Colonic mucosa (tissue), 4 donors: ENCODE results near the gene TRNP1. TPM values are rescaled to one million over a fixed set of nuclear protein-coding genes. Genes with fewer than 3 reads are reported as not detected.
A peak's percentile ranks its signal among the peaks of the same experiment; 100 is the strongest.

Source experiments
- DNase-seq: peaks from one replicate; pipeline ENCODE4 v3.0.0-alpha.2; 2020
- H3K27ac ChIP-seq: fragments of 200-600 bp; one replicate; pipeline ENCODE4 v1.8.0; 2021
- H3K27me3 ChIP-seq: fragments of 200-600 bp; one replicate; pipeline ENCODE4 v1.8.0; 2021
- H3K36me3 ChIP-seq: fragments of 200-600 bp; one replicate; pipeline ENCODE4 v1.8.0; 2021
- H3K4me1 ChIP-seq: fragments of 200-600 bp; one replicate; pipeline ENCODE4 v1.8.0; 2021; ENCODE audit warnings: mild to moderate bottlenecking
- H3K4me3 ChIP-seq: fragments of 200-600 bp; one replicate; pipeline ENCODE4 v1.8.0; 2021
- H3K9ac ChIP-seq, 2 donors: one replicate each; pipeline ENCODE4 v1.7.0; 2013; ENCODE audit warnings: control low read depth in 2 of 2, low read depth in 2 of 2, low read length in 2 of 2
- H3K9me3 ChIP-seq: fragments of 200-600 bp; one replicate; pipeline ENCODE4 v1.8.0; 2021
- intact Hi-C: fragments of 100-400 bp; cut with DNase I; formaldehyde crosslinking; loops from one replicate; pipeline ENCODE4 v1.14.1; 2022
- total RNA-seq, 2 donors: library from RNA; stranded (reverse); fragmentation: NEBNext Ultra II Directional in 1 of 2; extraction: Animal tissue kit (Norgen Biotek cat#: 25700) in 1 of 2; gene quantifications; one replicate each; pipeline ENCODE4 v1.2.1, GENCODE V29; 2021
- TF ChIP-seq, protein P1 (sequence below): fragments of 200-600 bp; IDR thresholded peaks from one replicate; pipeline ENCODE4 v1.8.0; 2022; ENCODE audit warnings: antibody characterized with exemption, mild to moderate bottlenecking
- donor health status: healthy.
- donor health status: DM: no; HTN: no; CAD: no.
- donor health status: DM: no; HTN: no; CAD: no.

Gene TRNP1
- total RNA-seq, 2 donors from 2014 or later: 2.5 to 2.7 TPM

DNA sequence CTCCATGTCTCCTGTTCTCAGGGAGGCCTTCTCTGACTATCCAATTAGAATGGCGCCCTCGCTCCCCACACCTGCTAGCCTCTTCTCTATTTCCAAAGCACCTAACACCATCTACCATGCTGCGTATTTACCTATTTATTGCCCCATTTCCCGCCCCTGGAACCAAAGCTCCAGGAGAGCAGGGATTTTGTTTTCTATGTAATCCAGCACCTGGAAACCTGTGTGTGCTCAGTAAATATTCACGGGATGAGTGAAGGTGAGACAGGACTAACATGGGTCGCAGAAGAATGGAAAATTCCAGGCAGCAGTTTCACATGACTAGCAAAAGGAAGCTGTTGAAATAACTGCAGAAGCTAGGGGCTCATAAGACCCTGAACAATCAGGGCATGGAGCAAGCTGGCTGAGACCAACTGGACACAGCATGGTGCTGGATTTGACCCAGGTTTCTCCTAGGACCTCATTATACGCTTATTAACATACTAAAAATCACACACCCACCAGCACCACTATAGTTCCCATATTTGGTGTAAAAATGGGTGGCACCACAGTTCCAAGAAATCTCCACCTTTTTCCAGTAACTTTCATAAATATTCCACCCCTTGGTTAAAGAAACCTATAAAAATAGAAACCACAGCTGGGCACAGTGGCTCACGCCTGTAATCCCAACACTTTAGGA is 34.2 kb downstream of the TRNP1 start:
- TF ChIP-seq, protein P1, sequence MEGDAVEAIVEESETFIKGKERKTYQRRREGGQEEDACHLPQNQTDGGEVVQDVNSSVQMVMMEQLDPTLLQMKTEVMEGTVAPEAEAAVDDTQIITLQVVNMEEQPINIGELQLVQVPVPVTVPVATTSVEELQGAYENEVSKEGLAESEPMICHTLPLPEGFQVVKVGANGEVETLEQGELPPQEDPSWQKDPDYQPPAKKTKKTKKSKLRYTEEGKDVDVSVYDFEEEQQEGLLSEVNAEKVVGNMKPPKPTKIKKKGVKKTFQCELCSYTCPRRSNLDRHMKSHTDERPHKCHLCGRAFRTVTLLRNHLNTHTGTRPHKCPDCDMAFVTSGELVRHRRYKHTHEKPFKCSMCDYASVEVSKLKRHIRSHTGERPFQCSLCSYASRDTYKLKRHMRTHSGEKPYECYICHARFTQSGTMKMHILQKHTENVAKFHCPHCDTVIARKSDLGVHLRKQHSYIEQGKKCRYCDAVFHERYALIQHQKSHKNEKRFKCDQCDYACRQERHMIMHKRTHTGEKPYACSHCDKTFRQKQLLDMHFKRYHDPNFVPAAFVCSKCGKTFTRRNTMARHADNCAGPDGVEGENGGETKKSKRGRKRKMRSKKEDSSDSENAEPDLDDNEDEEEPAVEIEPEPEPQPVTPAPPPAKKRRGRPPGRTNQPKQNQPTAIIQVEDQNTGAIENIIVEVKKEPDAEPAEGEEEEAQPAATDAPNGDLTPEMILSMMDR: no peak
- H3K4me1 ChIP-seq: peaks cover 4% of the 10 kb centered on the region
- no peak overlapping the region for H3K9ac ChIP-seq
- no peaks in the 10 kb centered on the region for H3K27me3 ChIP-seq
- H3K27ac ChIP-seq: peak overlapping the region; percentile 47
- intact Hi-C loops: no loop called here
- no peak for DNase-seq
- H3K9me3 ChIP-seq: no peaks in the 10 kb centered on the region
- no peaks in the 10 kb centered on the region for H3K36me3 ChIP-seq
- no peak overlapping the region for H3K4me3 ChIP-seq

DNA sequence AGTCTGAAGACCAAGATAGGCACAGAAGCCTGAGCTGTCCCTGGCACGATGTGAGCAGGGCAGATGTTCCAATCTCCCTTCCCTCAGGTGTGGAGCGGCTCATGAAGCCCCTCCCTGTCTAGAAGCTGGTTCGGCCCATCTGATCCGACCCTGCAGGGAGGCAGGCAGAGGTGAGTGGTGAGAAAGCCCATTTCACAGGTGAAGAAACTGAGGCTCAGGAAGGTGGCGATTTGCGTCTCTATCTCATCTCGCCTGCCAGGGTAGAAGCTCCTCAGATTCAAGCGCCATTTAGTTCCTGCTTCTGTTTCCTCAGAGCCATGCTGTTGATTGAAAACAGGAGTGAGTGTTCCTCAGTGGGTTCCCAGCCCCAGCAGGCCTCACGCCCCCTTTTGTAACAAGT is 36.0 kb downstream of the TRNP1 start:
- H3K4me1 ChIP-seq: peaks cover 4% of the 10 kb centered on the region
- H3K9me3 ChIP-seq: no peaks in the 10 kb centered on the region
- H3K27me3 ChIP-seq: no peaks in the 10 kb centered on the region
- H3K4me3 ChIP-seq: no peak overlapping the region
- TF ChIP-seq, protein P1: no peak
- no peaks in the 10 kb centered on the region for H3K36me3 ChIP-seq
- intact Hi-C loops: no loop called here
- H3K27ac ChIP-seq: no peak overlapping the region
- no peak overlapping the region for H3K9ac ChIP-seq
- DNase-seq: no peak

DNA sequence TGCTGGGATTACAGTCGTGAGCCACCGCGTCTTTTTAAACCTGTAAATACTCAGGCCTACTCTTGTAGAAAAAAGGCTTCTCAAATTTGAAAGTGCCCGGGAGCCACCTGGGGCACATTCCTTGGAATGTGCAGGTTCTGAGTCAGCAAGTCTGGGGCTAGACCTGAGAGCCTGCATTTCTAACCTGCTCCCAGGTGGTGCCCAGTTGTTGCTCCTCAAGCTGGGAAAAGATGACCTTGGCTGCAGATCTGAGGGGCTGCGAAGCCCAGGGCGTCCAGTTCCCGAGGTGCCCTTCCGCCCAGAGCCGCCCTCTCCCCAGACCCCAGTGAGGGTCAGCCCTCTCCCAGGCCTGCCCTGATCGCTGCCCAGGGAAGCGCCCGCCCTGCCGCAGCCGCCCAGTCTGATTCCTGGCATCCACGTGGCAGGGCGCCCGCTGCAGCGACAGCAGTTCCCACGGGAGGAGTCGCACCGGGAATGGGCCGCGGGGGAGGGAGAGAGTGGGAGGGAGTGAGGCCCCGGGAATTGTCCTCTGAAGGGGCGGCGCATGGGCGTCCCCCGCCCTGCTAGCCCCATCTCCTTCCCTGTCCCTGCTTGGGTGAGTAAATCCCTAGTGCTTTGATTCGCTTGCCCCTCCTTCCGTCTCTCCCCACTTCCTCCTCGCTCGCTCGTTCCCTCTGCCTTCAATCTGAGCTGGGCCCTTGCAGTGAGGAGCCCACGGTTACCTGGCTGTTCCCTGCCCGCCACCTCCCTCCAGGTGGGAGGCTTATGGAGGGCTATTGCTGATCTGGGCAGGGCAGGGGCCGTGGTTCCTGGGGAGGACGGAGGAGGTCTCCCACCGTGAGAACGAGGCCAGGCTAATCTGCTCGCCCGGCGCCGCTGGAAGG is 38.0 kb downstream of the TRNP1 start:
- Histone ChIP-seq H3K36me3 (no peaks in the 10 kb centered on the region), H3K27me3 (no peaks in the 10 kb centered on the region), H3K4me3 (peak overlapping the region; percentile 8), H3K27ac (peak overlapping the region; percentile 62), H3K9me3 (no peaks in the 10 kb centered on the region), H3K9ac (peak overlapping the region; percentile 61 to 79), H3K4me1 (peaks cover 4% of the 10 kb centered on the region)
- peak; percentile 89 for DNase-seq
- intact Hi-C loops: no loop called here
- TF ChIP-seq, protein P1: no peak

DNA sequence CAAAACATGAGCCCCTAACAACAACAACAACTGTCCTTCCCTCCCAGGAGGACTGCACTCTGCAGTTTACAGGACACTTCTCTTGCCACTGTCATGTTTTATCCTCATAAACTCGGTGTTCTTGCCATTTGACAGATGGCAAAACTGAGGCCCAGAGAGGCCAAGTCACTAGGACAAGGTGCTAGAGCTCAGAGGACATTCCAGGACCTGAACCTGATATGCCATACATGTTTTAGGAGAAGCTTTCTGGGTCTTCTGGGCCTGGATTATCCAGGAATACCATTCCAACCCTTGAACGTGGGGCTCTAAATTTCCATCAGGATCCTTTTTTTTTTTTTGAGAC is 38.6 kb downstream of the TRNP1 start:
- TF ChIP-seq, protein P1: no peak
- peak overlapping the region; percentile 61 to 79 for H3K9ac ChIP-seq
- peak overlapping the region; percentile 8 for H3K4me3 ChIP-seq
- intact Hi-C loops: no loop called here
- peaks cover 4% of the 10 kb centered on the region for H3K4me1 ChIP-seq
- no peaks in the 10 kb centered on the region for H3K36me3 ChIP-seq
- no peaks in the 10 kb centered on the region for H3K27me3 ChIP-seq
- DNase-seq: no peak
- no peaks in the 10 kb centered on the region for H3K9me3 ChIP-seq
- peak overlapping the region; percentile 62 for H3K27ac ChIP-seq

DNA sequence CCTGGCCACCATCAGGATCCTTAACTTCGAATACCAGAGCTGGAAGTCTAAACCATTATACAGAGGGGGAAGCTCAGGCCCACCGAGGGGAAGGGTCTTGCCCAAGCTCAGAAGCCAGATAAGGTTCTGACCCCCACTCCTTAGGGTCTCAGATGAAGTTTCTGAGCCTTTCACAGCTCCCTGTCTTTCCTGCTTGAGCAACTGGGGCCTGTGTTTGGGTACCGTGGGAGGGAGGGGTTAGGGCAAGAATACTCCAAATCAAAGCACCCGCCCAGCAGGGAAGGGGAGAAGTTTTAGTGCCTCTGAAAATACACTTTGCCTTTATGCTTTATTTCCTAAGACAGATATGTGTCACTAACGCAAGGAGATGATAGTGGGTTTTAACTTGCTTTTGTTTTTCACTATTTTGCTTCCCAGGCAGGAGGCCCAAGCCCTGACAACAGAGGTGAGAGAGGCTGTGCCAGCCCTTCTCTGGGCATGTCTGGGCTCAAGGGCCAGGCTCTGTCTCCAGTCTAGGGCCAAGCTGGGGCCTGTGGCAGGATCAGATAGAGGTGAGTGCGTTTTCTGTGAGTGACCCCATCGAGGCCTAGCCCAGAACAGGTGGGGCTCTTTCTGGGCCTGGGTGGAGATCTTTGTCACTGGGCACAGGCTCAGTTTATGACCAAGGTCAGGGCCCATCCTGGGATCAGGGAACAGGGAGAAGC is 39.7 kb downstream of the TRNP1 start:
- H3K27ac ChIP-seq: peak overlapping the region; percentile 62

More for the DNA sequence above, 39.7 kb downstream of the TRNP1 start:
- TF ChIP-seq, protein P1: no peak
- Histone ChIP-seq H3K27me3 (no peaks in the 10 kb centered on the region), H3K9me3 (no peaks in the 10 kb centered on the region), H3K4me1 (peaks cover 4% of the 10 kb centered on the region), H3K4me3 (no peak overlapping the region), H3K9ac (peak overlapping the region in 1 of 2 donors; percentile 21), H3K36me3 (no peaks in the 10 kb centered on the region)
- intact Hi-C loops: no loop called here
- no peak for DNase-seq
